Lower leg skin (tissue), 3 donors: ENCODE results near the gene NUCB2.

Experiments
- CTCF ChIP-seq, 3 donors: fragments of 450-650 bp; IDR thresholded peaks; one replicate each; pipeline ENCODE4 v1.5.1; 2016; ENCODE audit warnings: antibody characterized with exemption in 3 of 3, mild to moderate bottlenecking in 3 of 3, moderate library complexity in 2 of 3
- POLR2A ChIP-seq, 2 donors: fragments of 450-650 bp; IDR thresholded peaks; one replicate each; pipeline ENCODE4 v1.6.1; 2016 to 2017; ENCODE audit warnings: antibody characterized with exemption in 2 of 2, mild to moderate bottlenecking in 1 of 2, moderate library complexity in 1 of 2

- TF ChIP-seq POLR2A (IDR thresholded peaks at IDR 0.05) (no peak), CTCF (IDR thresholded peaks at IDR 0.05) (no peak)
Measured at GRCh38 chr11:17313349-17314231, 37.1 kb downstream of the NUCB2 start.
